HUES6 (cell line): ENCODE results near the gene FBXW5.

Experiments
- H3K27ac ChIP-seq: 2 replicates; pipeline ENCODE4 v1.7.0; 2013; ENCODE audit warnings: low read depth, mild to moderate bottlenecking, low read length, inconsistent platforms
- H3K27me3 ChIP-seq: 2 replicates; pipeline ENCODE4 v1.6.1; 2013; ENCODE audit warnings: low read length; ENCODE audit not compliant: control insufficient read depth, insufficient read depth
- H3K36me3 ChIP-seq: 2 replicates; pipeline ENCODE4 v1.6.1; 2013; ENCODE audit warnings: low read length; ENCODE audit not compliant: control insufficient read depth, insufficient read depth
- H3K4me1 ChIP-seq: 2 replicates; pipeline ENCODE4 v1.6.1; 2013; ENCODE audit warnings: low read length; ENCODE audit not compliant: control insufficient read depth, insufficient read depth
- H3K4me3 ChIP-seq: 2 replicates; pipeline ENCODE4 v1.5.1; 2013; ENCODE audit warnings: low read depth, low read length
- H3K9ac ChIP-seq: one replicate; pipeline ENCODE4 v1.6.1; 2013; ENCODE audit warnings: mild to moderate bottlenecking, low read length
- H3K9me3 ChIP-seq: 2 replicates; pipeline ENCODE4 v1.6.1; 2013; ENCODE audit warnings: low read depth, low read length; ENCODE audit not compliant: control insufficient read depth, insufficient read depth

The FBXW5 gene

DNA sequence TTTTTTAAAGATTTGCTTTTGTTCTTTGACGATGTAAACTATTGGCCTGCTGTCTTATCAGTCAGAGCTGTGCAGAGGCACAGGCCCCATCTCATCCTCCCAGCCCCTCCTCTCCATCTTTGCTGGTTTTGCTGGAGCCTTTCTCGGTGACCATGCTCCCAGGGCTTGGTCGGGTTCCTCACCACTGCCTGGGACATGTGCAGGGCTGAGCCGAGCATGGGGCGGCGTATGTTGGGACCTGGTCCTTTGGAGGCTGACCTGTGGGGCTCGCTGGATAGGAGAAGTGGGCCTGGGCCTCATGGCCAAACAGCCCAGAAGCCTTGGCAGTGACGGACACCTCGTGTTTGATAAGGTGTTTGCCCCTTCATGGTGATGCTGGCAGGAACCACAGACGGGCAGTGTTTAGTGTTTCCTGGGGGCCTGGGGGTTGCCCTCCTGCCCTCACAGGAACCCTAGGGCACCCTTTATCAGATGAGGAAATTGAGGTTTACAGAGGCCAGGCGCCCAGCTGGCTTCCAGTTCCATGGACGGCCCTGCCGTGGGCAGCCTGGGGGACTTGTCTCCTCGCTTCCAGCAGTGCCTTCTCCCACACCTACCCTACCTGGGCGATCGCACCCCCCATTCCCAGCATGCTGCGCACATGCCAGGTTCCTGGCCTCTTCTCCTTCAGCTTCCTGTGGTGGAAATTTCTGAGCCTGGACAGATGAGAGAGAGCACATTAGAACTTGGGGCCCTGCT lies 30.7 kb downstream of the FBXW5 start:
- H3K27ac ChIP-seq = no peak overlapping the region
- H3K27me3 ChIP-seq = no peaks in the 10 kb centered on the region
- peaks cover 78% of the 10 kb centered on the region for H3K36me3 ChIP-seq
- H3K4me3 ChIP-seq = no peak overlapping the region
- no peak overlapping the region for H3K9ac ChIP-seq
- no peaks in the 10 kb centered on the region for H3K4me1 ChIP-seq
- no peaks in the 10 kb centered on the region for H3K9me3 ChIP-seq

DNA sequence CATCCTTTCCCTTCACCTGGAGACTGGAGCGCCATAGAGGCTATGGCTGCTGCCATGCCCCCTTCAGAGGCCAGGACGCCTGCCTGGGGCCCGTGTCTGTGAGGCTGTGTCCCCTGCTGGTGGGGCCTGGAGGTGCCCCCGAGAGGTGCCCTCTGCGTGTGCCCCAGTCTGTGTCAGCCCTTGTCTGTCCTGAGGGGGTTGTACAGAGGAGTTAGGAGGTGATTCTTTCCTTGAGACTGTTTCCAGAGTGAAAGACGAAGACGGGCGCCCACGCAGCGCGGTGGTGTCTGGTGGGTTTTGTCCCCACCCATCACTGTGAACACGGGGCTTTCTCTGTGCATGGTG lies 33.7 kb downstream of the FBXW5 start:
- H3K4me1 ChIP-seq = no peaks in the 10 kb centered on the region
- no peak overlapping the region for H3K27ac ChIP-seq
- H3K36me3 ChIP-seq = peaks cover 82% of the 10 kb centered on the region
- H3K4me3 ChIP-seq = no peak overlapping the region
- no peak overlapping the region for H3K9ac ChIP-seq
- H3K27me3 ChIP-seq = no peaks in the 10 kb centered on the region
- H3K9me3 ChIP-seq = no peaks in the 10 kb centered on the region

DNA sequence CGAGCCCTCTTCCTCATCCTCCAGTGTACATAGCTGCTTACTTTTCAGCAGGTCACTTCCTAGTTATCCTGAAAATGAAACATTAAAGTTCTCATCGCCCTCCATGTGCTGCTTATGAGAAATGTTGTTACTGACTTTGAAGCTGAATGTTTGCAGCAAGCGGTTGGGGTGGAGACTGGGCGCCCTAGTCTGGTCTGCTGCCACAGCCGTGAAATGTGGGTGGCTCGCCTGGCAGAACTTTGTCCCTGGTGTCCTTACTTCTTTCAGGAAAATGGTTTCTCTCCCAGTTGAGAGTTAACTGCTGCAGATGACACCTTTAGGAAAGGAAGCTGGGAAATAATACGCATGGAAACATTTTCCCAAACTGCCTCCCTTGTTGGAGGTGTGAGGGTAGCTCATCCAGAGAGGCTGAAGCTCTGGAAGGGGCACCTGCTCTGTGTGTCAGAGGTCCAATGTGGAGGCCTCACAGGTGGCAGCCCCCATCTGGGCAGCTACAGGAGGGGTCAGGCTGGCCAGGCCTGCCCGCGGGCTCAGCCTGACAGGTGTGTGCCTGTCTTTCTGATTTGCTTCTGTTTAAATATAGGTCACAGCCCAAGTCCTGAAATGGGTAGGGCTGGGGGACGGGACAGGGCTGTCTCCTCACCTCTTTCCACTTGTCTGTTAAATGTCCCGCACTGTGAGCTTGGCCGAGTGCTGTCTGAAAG lies 34.2 kb downstream of the FBXW5 start:
- Histone ChIP-seq H3K4me1 (no peaks in the 10 kb centered on the region), H3K27me3 (no peaks in the 10 kb centered on the region), H3K9me3 (no peaks in the 10 kb centered on the region), H3K27ac (no peak overlapping the region), H3K4me3 (no peak overlapping the region), H3K36me3 (peaks cover 81% of the 10 kb centered on the region), H3K9ac (no peak overlapping the region)

DNA sequence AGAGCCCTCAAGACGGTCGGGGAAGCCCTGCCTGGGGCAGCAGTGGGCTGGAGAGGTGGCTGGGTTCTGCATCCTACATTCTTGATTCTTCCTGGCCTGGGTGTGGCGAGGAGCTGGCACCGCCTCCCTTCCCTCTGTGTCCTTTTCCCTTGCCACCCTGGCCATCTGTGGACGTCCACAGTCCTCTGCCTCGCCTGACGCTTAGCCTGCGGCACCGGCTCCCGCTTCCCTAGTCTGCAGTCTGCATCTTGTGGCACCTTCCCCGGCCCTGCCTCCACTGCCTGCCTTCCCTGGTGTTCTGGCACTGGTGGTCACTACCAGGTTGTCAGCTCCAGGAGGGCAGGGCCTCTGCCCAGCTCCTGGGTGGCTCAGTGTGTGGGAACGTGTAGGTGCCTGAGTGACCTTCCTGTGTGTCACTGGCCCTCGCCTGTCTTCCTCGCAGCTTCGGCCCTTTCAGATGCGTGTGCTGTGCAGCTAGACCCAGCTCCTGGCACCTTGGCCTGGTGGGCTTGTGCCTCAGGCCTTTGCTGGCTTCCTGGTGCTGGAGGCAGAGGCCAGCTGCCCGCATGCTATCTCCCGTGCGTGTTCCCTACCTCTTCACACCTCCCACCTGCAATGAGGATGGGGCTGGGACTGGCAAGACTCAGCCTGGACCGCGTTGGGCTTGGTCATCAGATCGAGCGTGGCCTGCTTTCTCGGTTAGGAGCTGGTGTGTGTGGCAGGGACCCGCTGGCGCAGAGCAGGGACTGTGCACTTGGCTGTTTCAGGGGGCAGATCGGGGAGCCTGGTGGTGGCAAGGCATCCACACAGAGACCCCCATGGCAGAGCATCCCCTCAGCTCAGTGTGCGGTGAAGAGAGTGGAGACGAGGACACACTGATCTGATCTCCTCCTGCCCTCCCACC lies 37.3 kb downstream of the FBXW5 start:
- peaks cover 76% of the 10 kb centered on the region for H3K36me3 ChIP-seq
- no peak overlapping the region for H3K27ac ChIP-seq
- no peaks in the 10 kb centered on the region for H3K4me1 ChIP-seq
- H3K9ac ChIP-seq = no peak overlapping the region
- no peaks in the 10 kb centered on the region for H3K9me3 ChIP-seq
- no peak overlapping the region for H3K4me3 ChIP-seq
- no peaks in the 10 kb centered on the region for H3K27me3 ChIP-seq

DNA sequence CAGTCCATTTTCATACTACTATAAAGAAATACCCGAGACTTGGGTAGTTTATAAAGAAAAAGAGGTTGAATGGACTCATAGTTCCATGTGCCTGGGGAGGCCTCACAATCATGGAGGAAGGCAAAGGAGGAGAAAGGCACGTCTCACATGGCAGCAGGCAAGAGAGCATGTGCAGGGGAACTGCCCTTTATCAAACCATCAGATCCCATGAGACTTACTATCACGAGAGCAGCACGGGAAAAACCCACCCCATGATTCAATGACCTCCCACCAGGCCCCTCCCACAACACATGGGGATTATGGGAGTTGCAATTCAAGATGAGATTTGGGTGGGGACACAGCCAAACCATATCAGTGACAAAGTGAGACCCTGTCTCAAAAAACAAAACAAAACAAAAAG lies 38.3 kb downstream of the FBXW5 start:
- Histone ChIP-seq H3K4me1 (no peaks in the 10 kb centered on the region), H3K4me3 (no peak overlapping the region), H3K9me3 (no peaks in the 10 kb centered on the region), H3K27ac (no peak overlapping the region), H3K27me3 (no peaks in the 10 kb centered on the region), H3K36me3 (peaks cover 82% of the 10 kb centered on the region), H3K9ac (no peak overlapping the region)

DNA sequence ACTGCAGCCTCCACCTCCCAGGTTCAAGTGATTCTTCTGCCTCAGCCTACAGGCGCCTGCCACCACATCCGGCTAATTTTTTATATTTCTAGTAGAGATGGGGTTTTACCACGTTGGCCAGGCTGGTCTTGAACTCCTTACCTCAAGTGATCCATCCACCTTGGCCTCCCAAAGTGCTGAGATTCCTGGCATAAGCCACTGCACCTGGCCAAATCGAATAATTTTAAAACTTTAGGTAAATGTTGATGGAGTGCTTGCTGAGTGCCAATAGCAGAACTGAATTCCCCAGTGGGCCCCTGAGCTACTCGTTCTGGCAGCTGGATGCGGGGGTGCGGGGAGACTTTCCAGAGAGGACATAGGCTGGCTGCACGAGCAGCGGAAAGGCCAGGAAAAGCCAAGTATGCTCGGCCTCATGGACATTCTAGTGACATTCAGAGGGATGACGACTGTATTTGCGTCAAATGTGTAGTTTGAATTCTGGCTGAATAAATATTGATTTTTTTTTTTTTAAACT lies 41.4 kb downstream of the FBXW5 start:
- Histone ChIP-seq H3K9ac (no peak overlapping the region), H3K36me3 (peaks cover 89% of the 10 kb centered on the region), H3K4me3 (no peak overlapping the region), H3K9me3 (no peaks in the 10 kb centered on the region), H3K27ac (no peak overlapping the region), H3K4me1 (0 out of 2 replicates have a peak, but pooled peaks cover 5% of the 10 kb centered on the region), H3K27me3 (no peaks in the 10 kb centered on the region)

DNA sequence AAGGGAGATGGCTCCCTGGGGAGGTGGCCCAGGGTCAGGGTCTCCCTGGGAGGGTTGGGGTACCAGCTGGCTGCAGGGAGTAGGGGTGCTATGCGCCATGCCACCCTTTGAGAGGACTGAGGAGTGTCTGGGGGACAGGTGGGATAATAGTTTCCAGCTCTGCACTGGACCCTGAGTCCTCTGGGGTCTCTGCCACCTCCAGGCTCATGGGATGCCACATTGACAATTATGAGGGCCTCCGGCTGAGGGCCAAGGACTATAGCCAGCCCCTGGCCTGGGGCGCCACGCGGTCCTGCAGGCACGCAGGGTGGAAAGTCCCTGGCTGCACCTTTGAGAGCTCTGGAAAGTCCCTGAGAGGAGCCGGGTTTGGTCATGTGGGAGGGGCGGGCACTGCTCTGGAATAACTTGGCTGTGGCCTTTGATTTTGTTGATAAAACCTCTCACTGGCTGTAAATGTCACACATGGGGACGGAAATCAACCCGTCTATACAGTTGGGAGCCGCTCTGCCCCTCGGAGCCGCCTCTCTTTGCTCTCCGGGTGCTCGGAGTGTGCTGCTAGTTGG lies 42.2 kb downstream of the FBXW5 start:
- Histone ChIP-seq H3K4me3 (no peak overlapping the region), H3K27ac (no peak overlapping the region), H3K9me3 (no peaks in the 10 kb centered on the region), H3K4me1 (0 out of 2 replicates have a peak, but pooled peaks cover 5% of the 10 kb centered on the region), H3K27me3 (no peaks in the 10 kb centered on the region), H3K36me3 (peaks cover 81% of the 10 kb centered on the region), H3K9ac (no peak overlapping the region)

DNA sequence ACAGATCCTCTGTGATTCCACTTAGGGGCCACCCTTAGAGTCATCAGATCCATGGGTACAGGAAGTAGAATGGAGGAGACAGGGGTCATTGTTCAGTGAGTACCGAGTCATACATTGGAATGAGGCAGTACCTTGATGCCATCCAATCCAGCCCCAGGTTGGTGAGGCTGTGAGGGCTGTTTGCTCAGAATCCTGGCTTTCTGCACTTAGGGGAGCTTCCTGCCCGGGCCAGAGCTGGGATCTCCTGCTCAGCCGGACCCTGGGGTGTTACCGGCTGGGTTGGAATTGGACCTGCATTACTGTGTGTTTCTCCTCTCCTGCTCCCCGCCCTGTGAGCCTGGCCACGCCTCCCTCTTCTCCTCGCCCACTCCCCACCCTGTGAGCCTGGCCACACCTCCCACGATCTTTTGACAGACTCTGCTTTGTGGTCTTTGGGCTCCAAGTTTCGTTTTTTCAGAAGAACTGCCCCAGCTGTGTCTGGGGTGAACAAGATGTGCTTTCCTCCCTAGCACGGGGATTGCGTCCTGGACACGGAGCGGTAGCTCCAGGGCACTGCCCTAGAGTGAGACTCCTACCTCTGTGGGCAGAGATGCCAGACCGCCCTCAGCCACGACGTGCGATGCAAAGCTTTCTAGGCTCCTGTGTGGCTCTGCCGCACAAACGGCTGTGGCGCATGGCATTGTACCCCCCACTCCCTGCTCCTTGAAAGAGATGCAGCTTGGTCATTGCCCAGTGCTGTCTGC lies 42.9 kb downstream of the FBXW5 start:
- no peaks in the 10 kb centered on the region for H3K27me3 ChIP-seq
- 0 out of 2 replicates have a peak, but pooled peaks cover 5% of the 10 kb centered on the region for H3K4me1 ChIP-seq
- H3K4me3 ChIP-seq = no peak overlapping the region
- no peaks in the 10 kb centered on the region for H3K9me3 ChIP-seq
- H3K36me3 ChIP-seq = peaks cover 74% of the 10 kb centered on the region
- peak overlapping the region; percentile 25 for H3K9ac ChIP-seq
- no peak overlapping the region; the same call in 1 of the 2 replicates for H3K27ac ChIP-seq

DNA sequence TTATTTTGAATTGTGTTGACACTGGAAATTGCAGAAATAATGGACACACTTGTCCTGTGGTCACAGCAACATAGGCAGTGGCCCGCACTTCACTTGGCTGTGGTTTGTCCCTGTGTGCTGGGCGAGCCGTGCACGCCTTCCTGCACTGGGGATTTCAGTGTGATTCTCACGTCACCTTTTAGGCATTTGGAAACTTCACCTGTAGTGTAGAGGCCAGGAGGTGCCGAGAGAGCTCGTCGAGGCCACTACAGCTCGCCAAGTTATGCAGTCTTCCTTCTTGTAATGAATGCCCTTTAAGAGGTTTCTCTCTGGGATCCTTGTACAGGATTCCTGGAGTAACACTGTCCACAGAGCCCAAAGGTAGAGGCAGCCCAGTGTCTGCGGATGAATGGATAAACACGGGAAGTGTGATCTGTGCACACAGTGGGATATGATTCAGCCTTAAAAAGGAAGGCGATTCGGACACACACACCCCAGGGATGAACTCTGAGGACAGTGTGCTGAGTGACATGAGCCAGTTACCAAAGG lies 43.5 kb downstream of the FBXW5 start:
- H3K4me3 ChIP-seq = no peak overlapping the region
- no peaks in the 10 kb centered on the region for H3K27me3 ChIP-seq
- peaks cover 71% of the 10 kb centered on the region for H3K36me3 ChIP-seq
- H3K4me1 ChIP-seq = 0 out of 2 replicates have a peak, but pooled peaks cover 5% of the 10 kb centered on the region
- no peak overlapping the region; the same call in 1 of the 2 replicates for H3K27ac ChIP-seq
- H3K9ac ChIP-seq = peak overlapping the region; percentile 25
- H3K9me3 ChIP-seq = no peaks in the 10 kb centered on the region

DNA sequence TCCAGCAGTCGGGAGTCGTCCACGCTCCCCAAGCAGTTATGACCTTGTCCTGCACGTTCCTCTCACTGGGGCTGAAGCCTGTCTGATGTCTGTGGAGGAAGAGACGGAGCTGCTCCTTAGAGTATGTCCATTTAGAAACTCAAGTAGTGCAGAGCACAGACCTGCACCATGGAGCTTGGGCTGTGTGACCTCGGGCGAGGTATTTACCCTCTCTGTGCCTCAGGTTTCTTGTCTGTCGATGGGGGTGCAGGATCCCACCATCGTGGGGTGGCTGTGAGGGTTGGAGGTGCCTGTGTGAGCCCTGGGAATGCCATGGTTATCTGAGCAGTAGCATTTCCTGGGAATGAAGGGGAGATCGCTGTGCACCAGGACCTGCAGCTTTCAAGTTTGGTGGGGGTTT lies 44.0 kb downstream of the FBXW5 start:
- Histone ChIP-seq H3K4me3 (no peak overlapping the region), H3K4me1 (0 out of 2 replicates have a peak, but pooled peaks cover 5% of the 10 kb centered on the region), H3K27ac (no peak overlapping the region; the same call in 1 of the 2 replicates), H3K9ac (no peak overlapping the region), H3K27me3 (no peaks in the 10 kb centered on the region), H3K36me3 (peaks cover 68% of the 10 kb centered on the region), H3K9me3 (no peaks in the 10 kb centered on the region)
